Thymus (tissue), 11 donors: ENCODE results near the gene CD164. TPM values are rescaled to one million over a fixed set of nuclear protein-coding genes. Genes with fewer than 3 reads are reported as not detected.
"Not testable (repeated sequence)": the region's sequence is repeated elsewhere in the genome, so short reads cannot be mapped to it uniquely, and the experiment has no call there.

Source experiments
- DNase-seq, 9 donors: peaks; one replicate each; pipeline ENCODE4 v3.0.0-alpha.2; 2013; ENCODE audit warnings: low spot score in 9 of 9, low read depth in 6 of 9, missing footprints in 1 of 9
- H3K27ac ChIP-seq, 2 donors: one replicate each; pipeline ENCODE4 v1.5.1; 2013; ENCODE audit warnings: control low read depth in 1 of 2, low read depth in 1 of 2, low read length in 1 of 2, mild to moderate bottlenecking in 1 of 2, moderate library complexity in 1 of 2
- H3K27me3 ChIP-seq, 2 donors: one replicate each; pipeline ENCODE4 v1.5.1; 2013; ENCODE audit warnings: low read length in 1 of 2; ENCODE audit not compliant: control insufficient read depth in 2 of 2, insufficient read depth in 1 of 2
- H3K36me3 ChIP-seq, 2 donors: one replicate each; pipeline ENCODE4 v1.5.1; 2013; ENCODE audit warnings: low read length in 1 of 2, mild to moderate bottlenecking in 1 of 2, moderate library complexity in 1 of 2; ENCODE audit not compliant: control insufficient read depth in 2 of 2, insufficient read depth in 2 of 2
- H3K4me1 ChIP-seq, 2 donors: one replicate each; pipeline ENCODE4 v1.5.1; 2013; ENCODE audit warnings: low read length in 2 of 2; ENCODE audit not compliant: control insufficient read depth in 2 of 2, insufficient read depth in 2 of 2
- H3K4me3 ChIP-seq, 2 donors: one replicate each; pipeline ENCODE4 v1.5.1; 2013; ENCODE audit warnings: low read length in 2 of 2, control low read depth in 1 of 2, mild to moderate bottlenecking in 1 of 2
- H3K9me3 ChIP-seq, 2 donors: one replicate each; pipeline ENCODE4 v1.5.1; 2013; ENCODE audit warnings: low read length in 1 of 2, mild to moderate bottlenecking in 1 of 2; ENCODE audit not compliant: control insufficient read depth in 2 of 2, insufficient read depth in 1 of 2
- WGBS: extraction: QIAGEN DNeasy Blood & Tissue Kit; methylation state at CpG from one replicate; pipeline ENCODE4 v1.1.7; 2013; 5-methylcytosine and 5-hydroxymethylcytosine counted together
- polyA plus RNA-seq: library from polyadenylated mRNA; stranded (reverse); fragments of 200-250 nt; gene quantifications from one replicate; pipeline ENCODE4 v1.2.3, GENCODE V29; 2013
- total RNA-seq: library from RNA; stranded (reverse); fragments of 120-200 nt; gene quantifications from one replicate; pipeline ENCODE4 v1.2.4, GENCODE V29; 2013
- donor health status: healthy.

CD164 gene
- total and polyA plus RNA-seq, 2 donors: 207 to 234 TPM

DNA sequence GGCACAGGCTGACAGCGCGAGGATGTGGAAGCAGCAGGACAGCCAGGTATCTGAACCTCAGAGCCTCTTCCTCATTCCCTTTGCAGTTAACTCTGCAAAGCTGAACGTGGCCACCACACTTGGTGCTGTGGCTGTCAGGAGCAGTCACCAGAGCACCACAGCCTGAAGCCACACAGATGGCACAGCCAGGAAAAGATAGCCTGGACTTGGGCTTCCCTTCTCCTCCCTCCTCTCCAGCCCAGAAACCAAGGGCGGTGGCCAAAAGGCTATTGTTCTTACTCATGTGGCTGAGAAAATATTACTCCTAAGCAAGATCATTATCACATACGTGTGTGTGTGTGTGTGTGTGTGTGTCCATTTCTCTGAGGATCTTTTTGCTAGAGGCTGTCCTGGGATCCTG, 39.8 kb downstream of the CD164 start:
- Histone ChIP-seq H3K27ac (no peak overlapping the region), H3K27me3 (no peaks in the 10 kb centered on the region), H3K36me3 (peaks cover 0 to 2% of the 10 kb centered on the region in 2 donors), H3K4me1 (peaks cover 0 to 14% of the 10 kb centered on the region in 2 donors), H3K9me3 (no peaks in the 10 kb centered on the region), H3K4me3 (no peak overlapping the region)
- WGBS: 73% methylated on average over 5 of the region's 5 CpGs
- DNase-seq: no peak

GRCh38 chr6:109340811-109341210, 41.5 kb downstream of the CD164 start:
- WGBS: 95% methylated on average over 4 of the region's 4 CpGs
- Histone ChIP-seq H3K4me3 (no peak overlapping the region), H3K36me3 (peaks cover 0 to 2% of the 10 kb centered on the region in 2 donors), H3K27me3 (no peaks in the 10 kb centered on the region), H3K27ac (no peak overlapping the region), H3K4me1 (peaks cover 0 to 14% of the 10 kb centered on the region in 2 donors), H3K9me3 (no peaks in the 10 kb centered on the region)
- no peak for DNase-seq

- Histone ChIP-seq H3K9me3 (no peaks in the 10 kb centered on the region), H3K27me3 (no peaks in the 10 kb centered on the region), H3K4me1 (peaks cover 0 to 14% of the 10 kb centered on the region in 2 donors), H3K27ac (no peak overlapping the region), H3K36me3 (peaks cover 0 to 2% of the 10 kb centered on the region in 2 donors), H3K4me3 (no peak overlapping the region)
- WGBS: 89% methylated on average over 2 of the region's 2 CpGs
- DNase-seq: peak in 1 of 9 donors; percentile 28
These were observed 42.2 kb downstream of the CD164 start for GRCh38 chr6:109339906-109340678.

DNA sequence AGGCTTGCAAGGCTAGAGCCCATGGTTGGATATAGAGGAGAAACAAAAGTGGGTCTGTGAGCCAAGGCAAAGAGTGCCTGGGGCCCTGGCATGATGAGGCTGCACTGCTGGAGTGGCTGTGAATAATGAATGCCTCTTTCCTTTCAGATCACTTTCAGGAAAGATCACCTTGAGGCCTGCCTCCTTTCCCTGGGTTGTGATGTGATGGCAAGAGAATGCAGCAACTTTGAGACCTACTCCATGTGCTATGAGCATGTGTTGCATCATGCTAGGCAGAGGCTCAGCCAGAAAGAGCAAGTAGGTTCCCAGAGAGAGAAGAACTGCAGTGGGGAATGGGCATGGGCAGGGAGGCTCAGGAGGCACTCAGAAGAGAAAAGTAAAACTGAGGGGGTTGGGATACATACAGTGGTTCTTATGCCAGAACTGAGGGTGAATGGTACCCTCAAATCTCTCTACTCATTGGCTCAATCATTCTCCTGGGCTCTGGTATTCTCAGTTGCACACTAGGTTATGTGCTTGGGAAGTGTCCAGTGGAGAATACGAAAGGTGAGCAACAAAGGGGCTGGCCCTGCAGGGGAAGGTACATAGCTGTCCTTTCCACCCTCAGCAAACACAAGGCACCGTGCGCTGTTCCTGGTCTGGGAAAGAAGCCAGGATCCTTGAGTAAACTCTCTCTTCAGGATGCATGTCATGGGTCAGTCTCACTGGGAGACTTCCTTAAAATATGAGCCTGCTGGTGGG, 45.9 kb downstream of the CD164 start:
- H3K9me3 ChIP-seq: no peaks in the 10 kb centered on the region
- H3K27ac ChIP-seq: no peak overlapping the region
- peaks cover 0 to 2% of the 10 kb centered on the region in 2 donors for H3K36me3 ChIP-seq
- H3K27me3 ChIP-seq: no peaks in the 10 kb centered on the region
- H3K4me1 ChIP-seq: peaks cover 0 to 14% of the 10 kb centered on the region in 2 donors
- DNase-seq: no peak
- WGBS: 91% methylated on average over 3 of the region's 3 CpGs
- no peak overlapping the region for H3K4me3 ChIP-seq

DNA sequence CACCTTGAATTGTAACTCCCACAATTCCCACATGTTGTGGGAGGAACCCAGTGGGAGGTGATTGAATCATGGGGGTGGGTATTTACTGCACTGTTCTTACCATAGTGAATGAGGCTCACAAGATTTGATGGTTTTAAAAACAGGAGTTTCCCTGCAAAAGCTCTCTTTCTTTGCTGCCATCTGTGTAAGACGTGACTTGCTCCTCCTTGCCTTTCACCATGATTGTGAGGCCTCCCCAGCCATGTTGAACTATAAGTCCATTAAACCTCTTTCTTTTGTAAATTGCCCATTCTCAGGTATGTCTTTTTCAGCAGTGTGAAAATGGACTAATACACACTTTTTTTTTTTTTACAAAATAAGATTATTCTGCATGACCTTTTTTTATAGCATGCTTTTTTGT, 48.4 kb downstream of the CD164 start:
- not testable (repeated sequence) for H3K9me3 ChIP-seq, H3K36me3 ChIP-seq, H3K4me1 ChIP-seq, DNase-seq, H3K27ac ChIP-seq, H3K27me3 ChIP-seq, H3K4me3 ChIP-seq
- 96% methylated on average over 1 of the region's 1 CpG for WGBS

DNA sequence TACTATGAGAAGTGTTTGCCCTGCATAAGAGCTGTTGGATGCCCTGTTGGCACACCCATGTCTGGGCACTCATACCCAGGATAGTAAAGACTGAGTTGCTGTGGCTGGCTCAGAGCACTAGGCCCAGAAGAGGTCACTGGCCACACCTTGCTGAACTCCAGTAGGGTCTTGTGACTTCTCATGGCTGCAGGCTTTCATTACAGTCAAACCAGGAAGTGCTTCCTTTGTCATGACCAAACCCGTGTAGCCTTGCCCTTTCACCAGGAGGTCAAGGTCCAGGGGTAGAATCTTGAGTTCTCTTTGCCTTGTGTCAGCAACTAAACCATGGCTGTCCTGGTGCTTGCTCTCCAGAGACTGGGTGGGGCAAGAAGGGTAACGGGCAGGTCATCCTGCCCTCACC, 49.5 kb downstream of the CD164 start:
- H3K36me3 ChIP-seq: no peaks in the 10 kb centered on the region
- H3K27me3 ChIP-seq: no peaks in the 10 kb centered on the region
- no peak overlapping the region for H3K4me3 ChIP-seq
- H3K27ac ChIP-seq: no peak overlapping the region
- no peaks in the 10 kb centered on the region for H3K9me3 ChIP-seq
- H3K4me1 ChIP-seq: no peaks in the 10 kb centered on the region
- no peak for DNase-seq
- 91% methylated on average over 2 of the region's 2 CpGs for WGBS

GRCh38 chr6:109331081-109331480, 51.2 kb downstream of the CD164 start:
- no peaks in the 10 kb centered on the region for H3K9me3 ChIP-seq
- H3K4me1 ChIP-seq: no peaks in the 10 kb centered on the region
- H3K27ac ChIP-seq: no peak overlapping the region
- H3K4me3 ChIP-seq: no peak overlapping the region
- H3K36me3 ChIP-seq: no peaks in the 10 kb centered on the region
- H3K27me3 ChIP-seq: no peaks in the 10 kb centered on the region
- no peak for DNase-seq

DNA sequence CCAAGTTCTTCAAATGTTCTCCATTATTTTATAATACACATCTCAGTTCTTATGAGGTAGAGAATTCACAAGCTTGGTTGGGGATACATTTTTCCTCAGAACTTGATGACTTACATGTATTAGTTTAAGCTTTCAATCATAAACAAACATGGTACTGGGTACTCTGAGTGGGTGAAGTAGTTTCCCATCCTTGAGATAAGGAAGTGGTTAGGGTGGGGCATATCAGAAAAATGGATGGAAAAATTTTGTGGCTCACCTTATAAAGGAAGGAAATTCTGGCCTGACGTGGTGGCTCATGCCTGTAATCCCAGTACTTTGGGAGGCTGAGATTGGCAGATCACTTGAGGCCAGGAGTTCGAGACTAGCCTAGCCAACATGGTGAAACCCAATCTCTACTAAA, 52.0 kb downstream of the CD164 start:
- no peak for DNase-seq
- H3K4me1 ChIP-seq: no peaks in the 10 kb centered on the region
- 96% methylated on average over 2 of the region's 2 CpGs for WGBS
- H3K36me3 ChIP-seq: no peaks in the 10 kb centered on the region
- no peak overlapping the region for H3K4me3 ChIP-seq
- no peaks in the 10 kb centered on the region for H3K9me3 ChIP-seq
- H3K27me3 ChIP-seq: no peaks in the 10 kb centered on the region
- no peak overlapping the region for H3K27ac ChIP-seq

GRCh38 chr6:109328629-109329028, 53.6 kb downstream of the CD164 start:
- no peaks in the 10 kb centered on the region for H3K36me3 ChIP-seq
- H3K4me1 ChIP-seq: peaks cover 0 to 4% of the 10 kb centered on the region in 2 donors
- DNase-seq: no peak
- no peak overlapping the region for H3K27ac ChIP-seq
- no peaks in the 10 kb centered on the region for H3K27me3 ChIP-seq
- no peak overlapping the region for H3K4me3 ChIP-seq
- H3K9me3 ChIP-seq: no peaks in the 10 kb centered on the region
- 95% methylated on average over 4 of the region's 4 CpGs for WGBS
